ENCODE measurements around the gene LGMN.
"Not testable (repeated sequence)": the region's sequence is repeated elsewhere in the genome, so short reads cannot be mapped to it uniquely, and the experiment has no call there.

Gene LGMN

DNA sequence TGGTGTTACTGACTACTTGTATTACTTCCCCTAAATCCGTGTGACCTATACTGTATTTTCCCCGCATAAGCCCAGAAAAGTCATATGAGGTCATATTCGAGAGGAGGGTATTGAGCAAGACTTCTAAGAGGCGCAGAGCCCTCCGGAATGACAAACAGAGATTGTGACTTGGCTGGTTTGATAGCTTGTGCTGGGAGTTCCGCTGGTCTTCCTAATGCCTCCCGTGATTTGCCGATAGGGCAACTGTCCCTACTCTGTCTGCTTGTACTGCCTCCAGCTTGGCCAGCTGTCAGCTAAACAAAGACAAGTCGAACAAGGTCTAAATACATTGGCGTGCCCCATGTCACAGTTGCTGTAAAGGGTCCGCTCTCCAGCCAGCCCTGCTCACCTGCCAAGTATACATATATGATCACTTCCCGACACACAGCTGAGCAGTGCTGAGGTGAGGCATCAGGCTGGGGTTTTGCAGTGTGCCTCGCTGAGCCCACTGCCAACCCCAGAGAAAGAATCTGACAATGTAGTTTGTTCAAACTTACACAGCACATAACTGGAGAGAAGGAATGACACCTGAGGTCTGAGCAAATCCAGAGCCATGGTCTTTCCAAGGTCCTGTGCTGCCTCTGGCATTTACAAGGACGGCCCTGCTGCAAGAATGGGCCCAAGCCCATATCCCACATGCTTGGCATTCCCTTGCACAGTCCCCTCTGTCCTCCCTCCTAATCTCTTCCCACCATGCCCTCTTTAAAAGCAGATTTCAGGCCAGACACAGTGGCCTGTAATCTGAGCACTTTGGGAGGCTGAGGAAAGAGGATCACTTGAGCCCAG lies 23.7 kb downstream of the LGMN start:
- no peak for DNase-seq

- no peak for DNase-seq
Observed at GRCh38 chr14:92719890-92720323, 28.5 kb downstream of the LGMN start.

GRCh38 chr14:92719421-92719820 lies 29.0 kb downstream of the LGMN start:
- no peak for DNase-seq

- DNase-seq = no peak
Observed at GRCh38 chr14:92718664-92719063, 29.8 kb downstream of the LGMN start.

GRCh38 chr14:92717571-92718042 lies 30.8 kb downstream of the LGMN start:
- DNase-seq = no peak

DNA sequence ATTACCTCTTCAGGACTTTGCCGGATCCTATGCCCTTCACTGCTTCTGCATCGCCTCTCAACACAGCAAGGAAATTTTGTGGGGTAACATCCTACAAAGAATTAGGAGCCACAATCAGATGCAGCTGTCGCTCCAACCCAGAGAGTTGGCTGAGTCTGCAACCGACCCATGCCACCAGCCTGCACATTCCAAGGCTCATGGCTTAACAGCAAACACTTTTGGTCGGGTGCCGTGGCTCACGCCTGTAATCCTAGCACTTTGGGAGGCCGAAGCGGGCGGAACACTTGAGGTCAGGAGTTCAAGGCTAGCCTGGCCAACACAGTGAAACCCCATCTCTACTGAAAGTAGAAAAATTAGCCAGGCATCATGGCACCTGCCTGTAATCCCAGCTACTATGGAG lies 32.3 kb downstream of the LGMN start:
- no peak for DNase-seq

DNA sequence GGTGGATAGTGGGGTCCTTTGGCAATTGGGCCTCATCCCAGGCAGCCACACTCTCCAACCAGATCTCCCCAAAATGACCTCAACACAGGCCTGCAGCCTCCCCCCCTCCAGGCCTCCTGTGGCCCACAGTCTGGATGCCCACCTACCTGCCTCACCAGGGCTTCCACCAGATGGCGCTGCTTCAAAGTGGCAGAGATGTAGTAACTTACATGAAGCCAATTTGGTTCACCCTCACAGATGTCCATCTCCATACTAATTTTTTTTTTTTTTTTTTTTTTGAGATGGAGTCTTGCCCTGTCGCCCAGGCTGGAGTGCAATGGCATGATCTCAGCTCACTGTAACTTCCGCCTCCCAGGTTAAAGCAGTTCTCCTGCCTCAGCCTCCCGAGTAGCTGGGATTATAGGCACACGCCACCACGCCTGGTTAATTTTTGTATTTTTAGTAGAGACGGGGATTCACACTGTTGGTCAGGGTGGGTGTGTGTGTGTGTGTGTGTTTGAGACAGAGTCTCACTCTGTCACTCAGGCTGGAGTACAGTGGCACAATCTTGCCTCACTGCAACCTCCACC lies 33.6 kb downstream of the LGMN start:
- not testable (repeated sequence) for DNase-seq

DNA sequence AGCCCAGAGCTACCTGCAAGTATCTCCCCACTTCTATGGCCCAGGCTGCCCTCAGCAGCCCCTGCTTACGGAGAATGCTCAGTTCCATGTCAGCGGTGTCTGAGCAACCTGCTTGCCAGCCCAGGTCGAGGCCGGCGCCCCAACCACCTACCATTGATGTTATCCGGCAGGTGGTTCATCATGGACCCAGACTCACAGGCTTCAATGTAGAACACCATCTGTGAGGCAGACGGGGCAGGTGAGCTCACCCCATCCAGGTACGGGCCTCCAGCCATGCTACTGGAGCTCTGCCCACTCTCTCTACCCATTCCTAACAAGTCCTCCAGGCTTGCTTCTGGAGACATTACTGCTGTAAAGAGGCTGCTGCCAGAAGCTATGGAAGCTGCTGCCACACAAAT lies 35.8 kb downstream of the LGMN start:
- no peak for DNase-seq

- DNase-seq = no peak
Observed at GRCh38 chr14:92711976-92712653, 36.3 kb downstream of the LGMN start.

DNA sequence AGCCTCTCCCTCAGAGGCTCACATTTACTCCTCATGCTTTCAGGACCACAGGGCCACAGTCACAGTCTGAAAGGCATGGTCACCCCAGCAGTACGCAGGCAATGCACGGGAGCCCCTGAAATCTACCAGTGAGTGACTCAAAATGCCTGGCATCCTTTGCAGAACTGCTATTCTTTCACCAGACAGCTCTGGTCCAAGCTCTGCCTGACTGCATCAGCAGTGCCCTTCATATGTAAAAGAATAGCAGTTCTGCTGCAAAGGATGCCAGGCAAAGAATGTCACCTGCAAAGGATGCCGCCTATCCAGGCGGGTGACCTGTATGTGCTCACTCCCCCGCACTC lies 38.5 kb downstream of the LGMN start:
- no peak for DNase-seq

DNA sequence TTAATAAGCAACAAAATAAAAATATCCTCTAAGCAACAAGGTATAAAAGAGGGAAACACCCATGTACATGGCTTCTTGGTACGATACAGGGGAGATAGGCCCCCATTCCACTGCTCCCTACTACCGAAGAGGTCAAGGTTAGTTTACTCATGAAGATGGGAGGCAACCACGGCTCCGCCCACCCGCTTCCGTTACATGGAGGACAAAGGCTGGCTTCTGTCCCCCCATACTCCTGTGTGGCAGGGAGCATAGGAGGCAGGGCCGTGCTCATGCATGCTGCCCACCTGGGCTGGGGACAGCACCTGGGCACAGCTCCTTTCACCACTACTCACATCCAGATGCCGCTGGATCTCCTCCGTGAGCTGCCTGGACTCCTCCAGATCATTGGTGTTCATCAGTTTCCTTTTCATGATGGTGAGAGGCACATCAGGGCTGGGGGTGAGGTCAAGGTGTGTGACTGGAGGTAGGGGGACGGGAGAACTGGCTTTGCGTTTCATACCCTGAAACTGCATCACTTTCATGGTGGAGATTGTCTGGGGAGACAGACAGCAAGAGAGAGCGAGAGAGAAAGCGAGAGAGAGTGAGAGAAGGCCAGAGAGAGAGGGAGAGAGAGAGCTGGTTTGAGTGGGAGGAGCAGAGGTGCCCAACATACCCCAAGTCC lies 39.0 kb downstream of the LGMN start:
- no peak for DNase-seq

DNA sequence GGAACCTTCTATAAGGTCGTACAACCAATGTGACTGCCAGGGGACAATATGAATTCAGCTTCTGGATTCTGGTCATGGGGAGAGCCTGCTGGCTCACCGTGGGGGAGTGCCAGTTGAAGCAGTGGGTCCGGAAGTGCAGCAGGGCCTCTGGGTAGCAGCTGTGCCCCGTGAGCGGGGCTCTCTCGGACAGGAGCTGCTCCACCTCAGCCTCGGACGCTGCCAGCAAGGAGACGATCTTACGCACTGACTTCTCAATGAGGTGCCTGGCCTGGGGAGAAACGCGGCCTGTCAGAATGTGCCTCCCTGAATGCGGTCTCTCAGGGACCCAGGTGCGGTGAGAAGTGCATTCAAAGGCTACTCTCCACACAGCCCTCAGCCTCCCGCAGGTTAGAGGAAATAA lies 42.0 kb downstream of the LGMN start:
- DNase-seq = no peak

DNA sequence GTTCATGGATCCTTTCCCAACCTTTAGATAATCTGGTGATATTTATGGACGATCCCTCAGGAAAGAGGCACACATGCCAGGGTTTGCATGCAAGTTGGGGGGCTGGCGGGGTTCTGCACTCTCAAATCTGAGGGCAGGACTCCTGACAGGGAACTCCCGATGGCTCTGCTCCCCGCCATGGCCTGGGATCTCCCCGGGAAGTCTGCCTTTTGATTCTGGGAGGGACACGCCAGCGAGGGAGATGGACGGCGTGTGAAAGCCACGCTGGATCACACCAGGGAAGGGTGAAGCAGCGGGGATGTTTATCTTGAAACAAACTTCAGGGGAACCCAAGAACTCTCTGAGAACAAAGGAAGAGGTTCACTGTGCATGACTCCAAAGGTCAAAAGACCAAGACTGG lies 43.6 kb downstream of the LGMN start:
- DNase-seq = no peak

- peak; percentile 18 for DNase-seq
Observed at GRCh38 chr14:92704036-92704804, 44.2 kb downstream of the LGMN start.

GRCh38 chr14:92703516-92703915 lies 44.9 kb downstream of the LGMN start:
- DNase-seq = no peak

DNA sequence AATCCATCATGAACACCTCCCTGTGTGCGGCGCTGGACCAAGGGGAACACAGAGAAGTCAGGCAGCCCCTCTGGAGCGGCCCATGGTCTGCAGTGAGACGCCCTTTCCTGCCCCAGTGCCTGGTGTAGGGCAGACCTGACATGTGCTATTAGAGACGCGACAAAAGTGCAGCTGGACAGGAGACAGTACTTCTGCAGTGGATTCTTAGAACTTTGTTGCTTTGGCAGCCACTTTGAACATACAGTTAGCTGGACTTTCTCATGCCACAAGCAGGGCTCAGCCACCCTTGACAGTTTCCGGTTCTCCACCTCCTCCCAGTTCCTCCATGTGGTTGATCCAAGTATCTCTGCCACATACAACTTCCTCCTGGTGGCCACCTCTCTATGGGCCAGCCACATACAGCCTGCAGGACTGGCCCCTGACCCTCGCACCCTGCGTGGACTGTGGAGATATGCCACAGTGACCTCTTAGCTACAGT lies 45.9 kb downstream of the LGMN start:
- DNase-seq = peak; percentile 46

DNA sequence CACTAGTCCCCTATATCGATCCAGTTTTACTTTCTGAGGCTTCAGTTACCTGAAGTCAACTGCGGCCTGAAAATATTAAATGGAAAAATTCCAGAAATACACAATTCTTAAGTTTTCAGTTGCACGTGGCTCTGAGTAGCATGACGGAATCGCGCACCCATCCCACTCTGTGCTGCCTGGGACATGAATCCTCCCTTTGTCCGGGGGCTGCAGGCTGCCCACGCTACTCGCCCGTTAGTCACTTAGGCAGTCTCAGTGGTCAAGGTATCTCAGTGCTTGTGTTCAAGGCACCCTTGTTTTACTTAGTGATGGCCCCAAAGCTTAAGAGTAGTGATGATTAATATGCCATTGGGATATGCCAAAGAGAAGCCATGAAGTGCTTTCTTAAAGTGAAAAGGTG lies 46.6 kb downstream of the LGMN start:
- no peak for DNase-seq

GRCh38 chr14:92698393-92698792 lies 50.0 kb downstream of the LGMN start:
- no peak for DNase-seq

GRCh38 chr14:92696366-92696765 lies 52.1 kb downstream of the LGMN start:
- peak; percentile 64 for DNase-seq

- no peak for DNase-seq
Observed at GRCh38 chr14:92695562-92695961, 52.9 kb downstream of the LGMN start.

GRCh38 chr14:92694807-92695206 lies 53.6 kb downstream of the LGMN start:
- DNase-seq = no peak

DNA sequence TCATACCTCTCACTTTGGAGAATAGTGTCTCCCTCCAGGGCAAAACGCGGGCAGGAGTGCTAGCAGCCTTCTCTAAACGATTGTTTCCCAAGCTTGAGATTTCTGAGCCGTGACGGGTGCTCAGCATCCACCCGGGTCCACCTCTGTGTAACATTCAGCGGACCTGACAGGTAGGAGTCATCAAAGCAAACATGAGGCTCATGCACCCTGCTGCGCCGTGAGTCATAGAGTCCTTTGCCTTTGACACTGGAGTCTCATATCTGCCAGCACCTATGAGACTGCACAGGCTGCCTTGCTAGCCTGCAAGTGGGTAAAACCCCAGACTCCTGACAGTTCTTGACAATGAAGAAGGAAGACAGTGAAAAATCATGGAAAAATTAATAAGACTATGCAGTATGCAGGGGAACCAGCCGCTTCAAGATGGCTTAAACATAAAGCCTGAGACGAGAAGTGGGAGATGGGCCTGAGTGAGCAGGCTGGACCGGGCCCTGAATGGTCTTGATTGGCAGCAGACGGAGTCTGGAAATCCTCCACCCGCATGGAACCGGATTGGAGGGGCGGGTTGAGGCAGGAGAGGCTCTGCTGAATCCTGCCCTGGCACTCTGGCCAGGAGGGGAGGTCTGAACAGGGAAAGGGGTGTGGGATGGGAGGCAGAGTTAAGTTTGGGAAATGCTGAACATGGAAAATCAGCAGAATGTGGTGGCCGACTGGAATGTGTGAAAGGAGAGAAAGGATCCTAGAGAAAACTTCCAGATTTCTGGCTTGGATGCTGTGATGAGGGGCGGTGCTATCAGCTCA lies 54.2 kb downstream of the LGMN start:
- DNase-seq = no peak

All from GF-D8 (cell line).